T-helper 2 cell treated with Interferon-gamma antibody and Interleukin-4, amounts not matched to agents 5 μg/mL and 100 μg/mL, for 36 hours (primary cell): Measurements from ENCODE around the gene BRAT1.
"Not testable (repeated sequence)": the region's sequence is repeated elsewhere in the genome, so short reads cannot be mapped to it uniquely, and the experiment has no call there.

Experiments used
- DNase-seq: peaks from one replicate; pipeline ENCODE4 v3.0.0; 2021; ENCODE audit warnings: low spot score
- H3K27ac Mint-ChIP-seq: one replicate; pipeline ENCODE4 v1.8.0; 2021; ENCODE audit warnings: mild to moderate bottlenecking, mixed read lengths
- H3K27me3 Mint-ChIP-seq: one replicate; pipeline ENCODE4 v1.8.0; 2021; ENCODE audit warnings: low read depth, mixed read lengths
- H3K36me3 Mint-ChIP-seq: one replicate; pipeline ENCODE4 v1.8.0; 2021; ENCODE audit warnings: low read depth, mixed read lengths
- H3K4me1 Mint-ChIP-seq: one replicate; pipeline ENCODE4 v1.8.0; 2021; ENCODE audit warnings: low read depth, mixed read lengths
- H3K4me3 Mint-ChIP-seq: one replicate; pipeline ENCODE4 v1.8.0; 2022; ENCODE audit warnings: mild to moderate bottlenecking, moderate library complexity, mixed read lengths
- H3K9me3 Mint-ChIP-seq: one replicate; pipeline ENCODE4 v1.8.0; 2021; ENCODE audit warnings: mixed read lengths

The BRAT1 gene

DNA sequence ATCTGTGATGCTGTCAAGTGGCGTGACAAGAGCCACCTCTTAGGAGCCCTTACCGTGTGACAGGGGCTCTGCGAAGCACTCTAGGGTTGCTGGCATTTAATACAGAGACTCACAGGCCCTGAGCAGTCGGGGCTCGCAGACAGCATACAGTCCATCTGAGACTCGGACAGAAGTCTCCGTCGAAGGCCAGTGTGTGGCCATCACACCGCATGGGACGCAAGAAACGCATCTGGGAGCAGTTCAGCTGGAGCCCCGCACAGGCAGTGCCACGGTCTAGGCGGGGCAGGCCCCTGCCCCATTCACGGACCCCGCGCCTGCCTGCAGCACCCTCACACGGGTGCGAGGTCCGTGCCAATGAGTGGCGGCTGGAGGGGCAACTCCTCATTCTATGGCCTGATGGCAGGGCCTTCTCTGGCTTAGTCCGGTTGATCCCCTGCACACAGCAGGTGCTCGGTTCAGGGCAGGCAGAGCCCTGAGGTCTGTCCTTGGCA lies 37.1 kb upstream of the BRAT1 start:
- Mint-ChIP-seq H3K9me3 (no peaks in the 10 kb centered on the region), H3K4me3 (no peak overlapping the region), H3K36me3 (no peaks in the 10 kb centered on the region), H3K27ac (no peak overlapping the region), H3K27me3 (no peaks in the 10 kb centered on the region), H3K4me1 (no peaks in the 10 kb centered on the region)
- DNase-seq = no peak

- not testable (repeated sequence) for H3K27me3 Mint-ChIP-seq, H3K4me1 Mint-ChIP-seq, DNase-seq, H3K4me3 Mint-ChIP-seq, H3K9me3 Mint-ChIP-seq, H3K27ac Mint-ChIP-seq, H3K36me3 Mint-ChIP-seq
Observed at GRCh38 chr7:2589941-2590340, 34.6 kb upstream of the BRAT1 start.

DNA sequence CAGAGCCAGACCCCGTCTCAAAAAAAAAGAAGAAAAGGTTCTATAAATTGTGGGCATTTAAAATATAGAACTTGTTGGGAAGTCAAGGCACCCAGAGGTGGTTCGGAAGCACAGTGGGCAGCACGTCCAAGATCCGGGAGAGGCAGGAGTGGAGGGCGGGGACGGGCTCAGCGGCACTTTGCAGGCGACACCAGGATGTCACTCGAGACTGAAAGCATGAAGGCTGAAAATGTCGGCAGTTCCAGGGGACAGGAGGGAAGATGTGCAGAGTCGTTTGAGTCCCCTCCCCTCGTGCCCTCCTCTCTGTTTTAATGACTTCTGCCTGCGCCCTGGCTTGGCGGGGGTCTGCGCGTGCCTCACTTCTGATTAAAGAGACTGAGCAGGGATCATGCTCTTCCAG lies 34.0 kb upstream of the BRAT1 start:
- no peaks in the 10 kb centered on the region for H3K4me1 Mint-ChIP-seq
- no peaks in the 10 kb centered on the region for H3K9me3 Mint-ChIP-seq
- DNase-seq = no peak
- no peak overlapping the region for H3K4me3 Mint-ChIP-seq
- no peak overlapping the region for H3K27ac Mint-ChIP-seq
- no peaks in the 10 kb centered on the region for H3K36me3 Mint-ChIP-seq
- no peaks in the 10 kb centered on the region for H3K27me3 Mint-ChIP-seq

DNA sequence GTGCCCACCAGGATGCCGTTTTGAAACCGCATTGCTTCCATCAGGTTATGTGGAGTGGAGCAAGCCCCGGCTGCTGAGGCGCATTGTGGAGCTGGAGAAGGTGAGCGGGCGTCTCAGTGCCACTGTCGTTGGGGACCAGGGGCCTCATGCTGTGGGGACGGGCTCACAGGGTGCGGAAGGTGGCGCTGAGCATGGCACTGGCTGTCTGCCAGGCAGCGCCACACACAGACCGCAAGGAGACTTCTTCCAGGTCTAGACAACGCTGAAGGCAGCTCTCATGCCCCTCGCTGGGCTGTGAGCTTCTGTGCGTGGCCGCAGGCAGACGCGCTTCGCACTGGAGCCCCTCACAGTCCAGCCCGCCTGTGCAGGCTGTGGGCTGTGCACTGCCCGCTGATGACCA lies 32.5 kb upstream of the BRAT1 start:
- no peaks in the 10 kb centered on the region for H3K9me3 Mint-ChIP-seq
- H3K27ac Mint-ChIP-seq = no peak overlapping the region
- H3K4me3 Mint-ChIP-seq = no peak overlapping the region
- no peaks in the 10 kb centered on the region for H3K36me3 Mint-ChIP-seq
- H3K27me3 Mint-ChIP-seq = no peaks in the 10 kb centered on the region
- DNase-seq = no peak
- H3K4me1 Mint-ChIP-seq = no peaks in the 10 kb centered on the region

DNA sequence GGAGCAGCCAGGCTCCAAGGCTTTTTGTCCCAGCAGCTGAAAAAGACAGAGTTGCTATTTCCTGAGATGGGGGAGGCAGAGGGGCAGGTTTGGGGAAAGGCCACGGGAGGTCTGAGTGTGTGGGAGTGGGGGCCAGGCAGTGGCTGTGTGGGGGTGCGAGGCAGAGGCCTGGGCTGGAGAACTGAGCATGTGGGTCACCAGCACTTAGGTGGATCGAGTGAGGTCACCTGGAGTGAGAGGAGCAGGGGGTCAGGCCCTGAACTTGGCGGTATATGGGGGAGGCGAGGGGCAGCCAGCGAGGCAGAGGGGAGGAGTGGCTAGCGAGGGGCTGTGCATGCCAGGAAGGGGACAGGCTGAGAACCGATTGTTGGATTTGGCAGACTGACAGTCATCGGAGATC lies 31.8 kb upstream of the BRAT1 start:
- no peak overlapping the region for H3K4me3 Mint-ChIP-seq
- H3K36me3 Mint-ChIP-seq = no peaks in the 10 kb centered on the region

GRCh38 chr7:2586326-2587020 lies 31.1 kb upstream of the BRAT1 start:
- no peak for DNase-seq
- no peaks in the 10 kb centered on the region for H3K27me3 Mint-ChIP-seq
- H3K4me3 Mint-ChIP-seq = no peak overlapping the region
- no peaks in the 10 kb centered on the region for H3K9me3 Mint-ChIP-seq
- H3K36me3 Mint-ChIP-seq = no peaks in the 10 kb centered on the region
- H3K27ac Mint-ChIP-seq = no peak overlapping the region
- H3K4me1 Mint-ChIP-seq = no peaks in the 10 kb centered on the region

More for the DNA sequence above, 31.8 kb upstream of the BRAT1 start:
- no peaks in the 10 kb centered on the region for H3K27me3 Mint-ChIP-seq
- H3K27ac Mint-ChIP-seq = no peak overlapping the region
- DNase-seq = no peak
- H3K4me1 Mint-ChIP-seq = no peaks in the 10 kb centered on the region
- no peaks in the 10 kb centered on the region for H3K9me3 Mint-ChIP-seq

- H3K36me3 Mint-ChIP-seq = no peaks in the 10 kb centered on the region
Observed at GRCh38 chr7:2585446-2585845, 30.1 kb upstream of the BRAT1 start.

GRCh38 chr7:2583798-2584580 lies 28.7 kb upstream of the BRAT1 start:
- Mint-ChIP-seq H3K9me3 (no peaks in the 10 kb centered on the region), H3K27ac (no peak overlapping the region), H3K27me3 (no peaks in the 10 kb centered on the region), H3K36me3 (no peaks in the 10 kb centered on the region), H3K4me3 (no peak overlapping the region), H3K4me1 (no peaks in the 10 kb centered on the region)
- DNase-seq = no peak

More at GRCh38 chr7:2585446-2585845, 30.1 kb upstream of the BRAT1 start:
- DNase-seq = no peak
- H3K27ac Mint-ChIP-seq = no peak overlapping the region
- H3K27me3 Mint-ChIP-seq = no peaks in the 10 kb centered on the region
- no peak overlapping the region for H3K4me3 Mint-ChIP-seq
- H3K9me3 Mint-ChIP-seq = no peaks in the 10 kb centered on the region
- no peaks in the 10 kb centered on the region for H3K4me1 Mint-ChIP-seq

GRCh38 chr7:2582006-2582735 lies 26.8 kb upstream of the BRAT1 start:
- no peak overlapping the region for H3K27ac Mint-ChIP-seq
- no peaks in the 10 kb centered on the region for H3K9me3 Mint-ChIP-seq
- H3K4me1 Mint-ChIP-seq = no peaks in the 10 kb centered on the region
- DNase-seq = no peak
- H3K27me3 Mint-ChIP-seq = no peaks in the 10 kb centered on the region
- H3K4me3 Mint-ChIP-seq = no peak overlapping the region
- H3K36me3 Mint-ChIP-seq = no peaks in the 10 kb centered on the region

DNA sequence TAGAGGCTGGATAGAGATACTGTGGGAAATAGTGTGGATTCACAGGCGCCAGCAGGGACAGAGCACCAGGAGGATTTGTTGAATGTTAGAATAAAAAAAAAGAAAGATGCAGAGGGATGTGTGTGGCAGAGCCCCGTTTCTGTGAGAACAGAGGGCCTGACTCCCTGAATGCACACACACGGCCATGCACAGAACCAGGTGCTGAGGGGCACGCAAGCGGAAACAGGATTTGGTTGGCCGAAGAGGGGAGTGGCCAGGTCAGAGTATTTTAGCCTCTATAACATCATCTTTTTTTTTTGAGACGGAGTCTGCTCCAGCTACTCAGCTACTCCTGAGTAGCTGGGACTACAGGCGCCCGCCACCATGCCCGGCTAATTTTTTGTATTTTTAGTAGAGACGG lies 25.3 kb upstream of the BRAT1 start:
- Mint-ChIP-seq H3K36me3 (no peaks in the 10 kb centered on the region), H3K27me3 (no peaks in the 10 kb centered on the region), H3K4me3 (no peak overlapping the region), H3K4me1 (no peaks in the 10 kb centered on the region), H3K27ac (no peak overlapping the region), H3K9me3 (no peaks in the 10 kb centered on the region)
- no peak for DNase-seq

DNA sequence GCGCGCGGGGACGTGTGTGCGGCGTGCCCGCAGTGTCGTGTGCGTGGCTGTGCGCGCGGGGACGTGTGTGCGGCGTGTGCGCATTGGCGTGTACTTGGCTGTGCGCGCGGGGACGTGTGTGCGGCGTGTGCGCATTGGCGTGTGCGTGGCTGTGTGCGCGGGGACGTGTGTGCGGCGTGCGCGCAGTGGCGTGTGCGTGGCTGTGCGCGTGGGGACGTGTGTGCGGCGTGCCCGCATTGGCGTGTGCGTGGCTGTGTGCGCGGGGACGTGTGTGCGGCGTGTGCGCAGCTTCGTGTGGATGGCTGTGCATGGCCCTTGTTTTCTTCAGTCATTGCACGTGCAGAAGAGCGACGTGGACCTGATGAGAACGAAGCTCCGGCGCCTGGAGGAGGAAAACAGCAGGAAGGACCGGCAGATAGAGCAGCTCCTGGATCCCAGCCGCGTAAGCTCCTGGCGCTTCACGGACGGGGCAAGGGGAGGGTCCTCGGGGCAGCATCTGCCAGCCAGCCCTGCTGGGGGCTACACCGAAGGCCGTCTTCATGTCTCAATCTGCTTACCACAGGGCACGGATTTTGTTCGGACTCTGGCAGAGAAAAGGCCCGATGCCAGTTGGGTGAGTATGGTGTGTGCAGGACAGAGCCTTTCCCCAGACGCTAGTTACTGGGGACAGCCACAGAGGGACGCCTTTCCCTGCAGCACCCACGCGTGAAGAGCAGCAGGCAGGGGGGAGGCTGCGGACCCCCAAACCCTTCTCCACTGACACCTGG lies 22.8 kb upstream of the BRAT1 start:
- no peaks in the 10 kb centered on the region for H3K27me3 Mint-ChIP-seq
- H3K4me3 Mint-ChIP-seq = no peak overlapping the region
- H3K27ac Mint-ChIP-seq = no peak overlapping the region
- H3K36me3 Mint-ChIP-seq = no peaks in the 10 kb centered on the region
- no peaks in the 10 kb centered on the region for H3K9me3 Mint-ChIP-seq
- no peak for DNase-seq
- peaks cover 3% of the 10 kb centered on the region for H3K4me1 Mint-ChIP-seq

- DNase-seq = no peak
- no peak overlapping the region for H3K27ac Mint-ChIP-seq
- no peaks in the 10 kb centered on the region for H3K9me3 Mint-ChIP-seq
- H3K36me3 Mint-ChIP-seq = no peaks in the 10 kb centered on the region
- H3K4me3 Mint-ChIP-seq = no peak overlapping the region
- H3K27me3 Mint-ChIP-seq = no peaks in the 10 kb centered on the region
- peaks cover 3% of the 10 kb centered on the region for H3K4me1 Mint-ChIP-seq
Observed at GRCh38 chr7:2576742-2577491, 21.6 kb upstream of the BRAT1 start.

- no peaks in the 10 kb centered on the region for H3K36me3 Mint-ChIP-seq
- no peak for DNase-seq
- no peaks in the 10 kb centered on the region for H3K9me3 Mint-ChIP-seq
- no peak overlapping the region for H3K4me3 Mint-ChIP-seq
- H3K27ac Mint-ChIP-seq = no peak overlapping the region
- H3K27me3 Mint-ChIP-seq = no peaks in the 10 kb centered on the region
- H3K4me1 Mint-ChIP-seq = peaks cover 3% of the 10 kb centered on the region
Observed at GRCh38 chr7:2575733-2576340, 20.5 kb upstream of the BRAT1 start.
